Posterior cingulate gyrus (tissue), 11 donors: ENCODE data around the gene OBSCN.

ENCODE experiments used
- DNase-seq, 10 donors: peaks; one replicate each; pipeline versions ENCODE4 v3.0.0 to v3.0.0-alpha.2; 2020 to 2021; ENCODE audit warnings: mixed read lengths in 3 of 10
- intact Hi-C: fragments of 100-400 bp; cut with DNase I; formaldehyde crosslinking; loops from one replicate; pipeline ENCODE4 v1.15.1; 2023

The OBSCN gene

GRCh38 chr1:228342627-228343190, 134.9 kb downstream of the OBSCN start:
- intact Hi-C loops = no loop called here
- DNase-seq = peak in 5 of 10 donors; percentile 2 to 13 (median 5)

DNA sequence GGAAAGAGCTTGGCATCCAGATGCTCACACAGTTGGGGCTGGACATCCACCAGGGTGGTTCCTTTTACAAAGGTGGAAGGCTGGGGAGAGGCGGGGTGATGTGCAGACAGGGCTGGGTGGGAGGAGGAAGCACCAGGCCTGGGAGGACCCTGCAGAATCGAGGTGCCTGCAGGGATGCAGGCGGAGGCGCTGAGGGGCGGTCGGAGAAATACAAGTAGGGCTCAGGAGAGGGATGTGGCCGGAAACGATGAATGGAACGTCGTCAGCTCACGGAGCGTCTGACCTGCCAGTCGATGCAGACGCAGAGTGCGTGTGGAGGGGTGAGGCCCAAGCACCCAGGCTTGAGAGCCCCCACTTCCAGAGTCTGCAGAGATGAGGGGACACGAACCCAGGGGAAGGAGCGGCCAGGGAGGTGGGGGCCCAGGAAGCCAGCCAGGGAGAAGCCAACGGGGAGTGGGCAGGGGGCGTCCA, 135.4 kb downstream of the OBSCN start:
- intact Hi-C loops = no loop called here
- DNase-seq = peak in 8 of 10 donors; percentile 1 to 82 (median 13)

- intact Hi-C loops = no loop called here
- peak in 5 of 10 donors; percentile 1 to 57 (median 10) for DNase-seq
Measured at GRCh38 chr1:228344631-228345072, 136.8 kb downstream of the OBSCN start.

GRCh38 chr1:228345201-228345930, 137.5 kb downstream of the OBSCN start:
- intact Hi-C loops = no loop called here
- DNase-seq = peak in 7 of 10 donors; percentile 3 to 79 (median 15)

- intact Hi-C loops = no loop called here
- peak in 5 of 10 donors; percentile 3 to 57 (median 28) for DNase-seq
Measured at GRCh38 chr1:228346731-228347130, 138.9 kb downstream of the OBSCN start.

DNA sequence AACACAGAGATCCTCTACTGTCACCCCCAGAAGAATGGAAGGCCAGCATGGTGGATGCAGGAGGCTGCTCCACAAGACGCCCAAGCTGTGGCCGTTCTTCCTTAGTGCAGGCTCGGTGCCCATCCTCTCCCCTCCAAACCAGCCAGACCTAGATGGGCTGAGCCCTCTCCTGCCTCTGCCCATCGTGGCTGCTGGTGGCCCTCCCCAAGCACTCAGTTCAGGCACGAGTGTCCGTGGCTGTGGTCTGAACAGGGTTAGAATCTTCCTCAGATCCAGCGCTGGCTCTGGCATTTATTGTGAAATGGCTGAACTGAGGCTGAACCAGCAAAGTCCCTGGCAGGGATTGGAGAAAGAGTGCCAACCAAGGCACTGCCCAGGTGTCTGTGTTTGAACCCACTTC, 139.3 kb downstream of the OBSCN start:
- peak in 6 of 10 donors; percentile 2 to 75 (median 13) for DNase-seq
- intact Hi-C loops = no loop called here

GRCh38 chr1:228348708-228349467, 141.0 kb downstream of the OBSCN start:
- intact Hi-C loops = no loop called here
- DNase-seq = peak in 5 of 10 donors; percentile 5 to 50 (median 16)

GRCh38 chr1:228349701-228350171, 141.9 kb downstream of the OBSCN start:
- peak in 6 of 10 donors; percentile 2 to 80 (median 34) for DNase-seq
- intact Hi-C loops = no loop called here

GRCh38 chr1:228350179-228350742, 142.4 kb downstream of the OBSCN start:
- no peak for DNase-seq
- intact Hi-C loops = no loop called here

- peak in 5 of 10 donors; percentile 6 to 82 (median 73) for DNase-seq
Measured at GRCh38 chr1:228350831-228351781, 143.3 kb downstream of the OBSCN start.

DNA sequence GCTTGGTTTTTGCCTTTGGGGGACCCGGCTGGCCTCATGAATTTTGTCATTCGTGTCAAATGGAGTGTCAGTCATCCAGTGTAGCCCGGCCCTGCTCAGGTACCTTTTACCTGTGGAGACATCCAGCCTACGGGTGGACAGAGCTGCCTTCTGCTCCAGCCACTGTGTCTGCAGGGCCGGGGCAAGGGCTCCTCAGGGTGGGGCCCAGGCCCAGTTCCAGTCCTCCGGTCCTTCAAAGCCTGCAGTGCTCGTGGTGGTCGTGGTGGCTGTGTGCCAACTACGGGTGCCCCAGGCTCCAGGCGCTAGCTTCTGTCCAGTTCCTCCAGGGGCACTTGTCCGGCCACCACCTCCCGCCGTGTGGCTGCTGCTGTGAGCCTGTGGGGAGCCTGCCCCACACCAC, 144.0 kb downstream of the OBSCN start:
- intact Hi-C loops = loop anchor here (1.0 kb wide), 1 partner anchor 19 kb away; no protein-coding TSS in a partner anchor
- peak in 5 of 10 donors; percentile 3 to 78 (median 48) for DNase-seq

More at GRCh38 chr1:228350831-228351781, 143.3 kb downstream of the OBSCN start:
- intact Hi-C loops = no loop called here

- peak in 4 of 10 donors; percentile 18 to 78 (median 65) for DNase-seq
- intact Hi-C loops = loop anchor here (1.0 kb wide), 1 partner anchor 18 kb away; no protein-coding TSS in a partner anchor
Measured at GRCh38 chr1:228352677-228353481, 145.0 kb downstream of the OBSCN start.

DNA sequence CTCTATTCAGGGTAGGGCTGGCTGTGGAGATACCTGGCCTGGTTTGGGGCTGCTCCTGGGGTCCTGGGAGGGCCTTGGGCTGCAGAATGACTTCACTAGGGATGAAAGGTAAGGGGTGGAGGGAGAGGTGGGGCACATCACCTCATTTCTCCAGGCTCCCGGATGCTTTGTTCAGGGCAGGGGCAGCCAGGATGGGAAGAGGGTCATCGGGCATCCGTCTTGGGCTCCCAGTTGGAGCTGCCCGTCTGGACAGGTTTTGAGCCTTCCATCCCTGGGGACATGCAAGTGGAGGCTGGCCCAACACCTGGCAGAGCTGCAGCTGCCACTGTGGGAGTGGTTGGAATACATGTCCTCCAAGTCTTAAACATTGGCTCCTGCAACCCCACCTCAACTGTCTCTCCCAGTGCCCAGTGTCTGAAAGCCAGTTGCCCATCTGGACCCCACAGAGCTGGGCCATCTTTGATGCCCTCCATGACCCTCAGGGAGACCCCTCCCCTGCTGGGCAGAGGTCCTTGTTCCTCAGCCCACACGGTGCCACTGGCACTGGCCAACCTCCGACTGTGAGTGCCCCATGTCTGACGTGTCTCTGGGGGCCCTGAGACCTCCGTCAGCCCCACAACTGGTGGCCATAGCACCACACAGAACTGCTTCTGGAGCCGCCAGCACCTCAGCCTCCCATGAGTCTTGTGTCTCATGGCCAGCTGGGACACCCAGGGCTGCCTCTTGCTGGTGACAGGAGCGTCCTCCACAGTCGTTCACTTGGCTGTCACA, 145.9 kb downstream of the OBSCN start:
- intact Hi-C loops = no loop called here
- DNase-seq = peak in 4 of 10 donors; percentile 5 to 85 (median 38)

GRCh38 chr1:228354390-228355320, 146.8 kb downstream of the OBSCN start:
- peak in 1 of 10 donors; percentile 85 for DNase-seq

DNA sequence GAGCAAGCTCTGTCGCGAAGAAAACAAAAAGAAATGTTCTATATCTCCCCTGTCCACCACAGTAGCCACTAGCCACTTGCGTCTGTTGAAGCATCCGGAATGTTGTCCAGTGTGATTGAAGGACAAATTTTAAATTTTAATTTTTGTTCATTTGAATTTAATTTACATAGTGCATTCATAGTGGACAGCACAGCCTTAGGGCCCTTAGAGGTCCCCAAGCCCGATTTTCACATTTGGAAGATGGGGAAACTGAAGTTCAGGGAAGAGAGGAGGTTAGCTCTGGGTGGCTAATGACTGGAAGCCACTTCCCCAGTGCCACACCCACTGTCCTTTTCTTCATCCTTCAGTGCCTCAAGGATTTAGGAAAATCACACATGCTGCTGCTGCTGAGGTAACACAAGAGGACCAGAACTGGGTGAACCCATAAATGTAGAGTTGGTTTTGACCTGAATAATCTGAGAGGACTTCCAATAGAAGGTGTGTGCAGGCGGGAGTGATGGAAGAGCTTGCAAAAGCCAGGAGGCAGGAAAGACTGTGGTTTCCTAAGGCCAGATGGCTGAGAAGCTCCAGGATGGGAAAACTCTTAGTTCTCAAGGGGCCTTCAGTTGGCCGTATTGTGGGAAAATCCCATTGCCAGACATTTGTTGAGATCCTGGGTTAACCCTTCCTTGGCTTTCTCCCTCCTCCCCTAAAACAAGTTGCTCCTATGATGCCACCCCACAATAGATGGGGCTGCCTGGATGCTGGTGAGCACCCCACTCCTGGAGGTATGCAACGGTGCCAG, 149.2 kb downstream of the OBSCN start:
- intact Hi-C loops = no loop called here
- no peak for DNase-seq

More at GRCh38 chr1:228354390-228355320, 146.8 kb downstream of the OBSCN start:
- intact Hi-C loops = no loop called here
